ENCODE results near the gene OXSR1.
"Not testable (repeated sequence)": the region's sequence is repeated elsewhere in the genome, so short reads cannot be mapped to it uniquely, and the experiment has no call there.

Gene OXSR1

DNA sequence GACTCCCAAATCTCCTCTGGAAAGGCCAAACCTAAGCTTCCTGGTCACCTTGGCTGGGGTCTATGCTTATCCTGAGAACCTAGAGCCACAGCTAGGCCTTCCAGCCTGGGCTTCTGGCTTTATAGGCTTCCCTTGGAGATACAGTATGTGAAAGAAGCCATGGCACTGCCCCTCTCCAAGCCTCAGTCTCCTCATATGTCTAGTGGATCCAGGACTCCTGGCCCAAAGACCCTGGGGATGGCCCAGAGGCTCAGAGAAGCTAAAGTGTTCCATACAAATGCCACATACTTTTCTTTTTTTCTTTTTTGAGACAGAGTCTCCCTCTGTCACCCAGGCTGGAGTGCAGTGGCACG is 37.1 kb upstream of the OXSR1 start:
- DNase-seq = no peak

DNA sequence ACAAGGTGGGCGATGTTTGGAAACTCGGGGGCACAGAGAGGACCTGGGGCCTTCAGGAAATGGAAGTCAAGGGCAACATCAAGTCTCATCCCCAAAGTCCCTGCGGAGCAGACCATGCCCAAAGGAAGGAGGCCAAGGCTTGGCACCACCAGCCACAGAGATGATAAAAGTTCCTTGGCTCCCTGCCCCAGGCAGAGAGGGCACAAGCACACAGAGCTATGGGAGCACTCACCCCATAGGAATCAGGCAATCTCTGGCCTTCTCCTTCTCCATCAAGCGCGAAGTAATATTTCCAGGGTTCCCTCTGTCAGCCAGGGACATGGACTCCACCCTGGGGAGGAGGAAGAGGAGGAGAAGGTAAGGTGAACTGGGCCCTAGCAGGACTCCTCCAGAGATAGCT is 36.3 kb upstream of the OXSR1 start:
- no peak for DNase-seq

- no peak for DNase-seq
These were observed 34.7 kb upstream of the OXSR1 start for GRCh38 chr3:38130631-38131065.

DNA sequence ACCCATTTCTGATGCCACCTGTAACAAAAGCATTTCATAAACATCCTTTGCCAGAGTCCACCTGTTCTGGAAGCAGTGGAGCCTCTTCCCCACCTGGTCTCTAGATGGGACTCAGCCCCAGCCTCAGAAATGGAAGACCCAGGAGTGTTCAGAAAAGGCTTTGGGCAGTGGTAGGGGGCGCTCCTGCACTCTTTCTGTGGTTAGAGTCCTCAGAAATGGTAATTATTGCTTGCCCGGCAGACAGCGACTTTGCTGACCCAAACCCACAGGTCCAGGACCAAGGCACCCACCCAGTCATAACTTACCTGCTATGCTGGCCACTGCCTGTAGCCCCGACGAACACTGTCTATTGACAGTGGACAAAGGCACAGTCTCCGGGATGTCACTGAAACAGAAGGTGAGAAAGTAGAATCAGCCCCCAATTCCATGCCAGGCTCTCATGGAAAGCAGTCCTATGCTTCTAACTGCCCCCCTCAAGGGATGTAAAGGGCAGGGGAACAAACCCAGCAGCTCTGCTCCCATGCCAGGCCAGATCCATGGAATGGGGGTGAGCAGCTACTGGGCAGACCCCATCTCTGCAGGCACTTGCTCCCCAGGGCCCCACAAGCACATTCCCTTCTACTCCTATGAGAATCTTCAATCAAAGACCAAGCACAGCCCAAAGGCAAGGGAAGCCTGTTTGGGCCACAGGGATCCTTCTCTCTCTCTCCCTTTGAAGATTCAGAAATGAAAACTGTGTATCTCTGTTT is 33.5 kb upstream of the OXSR1 start:
- no peak for DNase-seq

GRCh38 chr3:38133209-38133556 is 32.2 kb upstream of the OXSR1 start:
- no peak for DNase-seq

DNA sequence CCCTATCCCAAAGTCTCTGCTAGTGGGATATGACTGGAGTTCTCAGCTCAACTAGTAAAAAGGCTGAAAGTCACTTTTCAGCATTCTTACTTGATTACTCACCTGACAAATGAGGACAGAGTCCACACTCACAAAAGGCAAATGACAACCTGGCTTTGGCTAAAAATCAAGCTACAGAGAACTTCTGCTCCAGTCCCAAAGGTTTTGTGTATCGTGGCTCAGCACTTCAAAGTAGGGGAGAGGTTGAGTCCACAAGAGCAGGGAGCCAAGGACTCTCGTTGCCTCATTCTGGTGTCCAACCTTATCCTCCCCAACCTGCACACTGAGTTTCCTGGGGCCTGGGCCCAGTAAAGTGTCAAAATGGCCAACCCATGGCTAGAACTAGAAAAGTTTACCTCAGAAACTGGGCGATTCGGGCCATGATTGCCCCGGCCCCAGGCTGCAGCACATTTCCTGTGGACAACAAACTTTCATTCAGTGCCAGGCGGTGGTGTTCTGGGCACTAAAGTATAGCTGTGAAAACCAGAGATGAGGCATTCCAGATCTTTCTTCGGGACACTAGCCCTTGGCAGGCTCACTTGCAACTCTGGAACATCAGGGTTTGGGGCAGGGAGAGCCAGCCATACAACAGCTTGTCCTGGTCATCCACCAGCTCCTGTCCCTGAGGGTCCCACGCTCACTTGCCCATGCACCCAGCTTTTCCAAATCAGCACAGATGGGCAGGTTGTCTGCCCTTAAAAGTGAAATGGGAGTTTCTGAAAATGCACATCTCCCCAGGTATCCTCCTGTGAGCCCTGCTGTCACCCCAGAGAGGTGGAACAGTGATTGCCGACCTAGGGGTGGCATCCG is 31.6 kb upstream of the OXSR1 start:
- no peak for DNase-seq

- not testable (repeated sequence) for DNase-seq
These were observed 30.7 kb upstream of the OXSR1 start for GRCh38 chr3:38134517-38135143.

GRCh38 chr3:38135621-38136277 is 29.6 kb upstream of the OXSR1 start:
- DNase-seq = not testable (repeated sequence)

- DNase-seq = no peak
These were observed 29.0 kb upstream of the OXSR1 start for GRCh38 chr3:38136393-38136776.

DNA sequence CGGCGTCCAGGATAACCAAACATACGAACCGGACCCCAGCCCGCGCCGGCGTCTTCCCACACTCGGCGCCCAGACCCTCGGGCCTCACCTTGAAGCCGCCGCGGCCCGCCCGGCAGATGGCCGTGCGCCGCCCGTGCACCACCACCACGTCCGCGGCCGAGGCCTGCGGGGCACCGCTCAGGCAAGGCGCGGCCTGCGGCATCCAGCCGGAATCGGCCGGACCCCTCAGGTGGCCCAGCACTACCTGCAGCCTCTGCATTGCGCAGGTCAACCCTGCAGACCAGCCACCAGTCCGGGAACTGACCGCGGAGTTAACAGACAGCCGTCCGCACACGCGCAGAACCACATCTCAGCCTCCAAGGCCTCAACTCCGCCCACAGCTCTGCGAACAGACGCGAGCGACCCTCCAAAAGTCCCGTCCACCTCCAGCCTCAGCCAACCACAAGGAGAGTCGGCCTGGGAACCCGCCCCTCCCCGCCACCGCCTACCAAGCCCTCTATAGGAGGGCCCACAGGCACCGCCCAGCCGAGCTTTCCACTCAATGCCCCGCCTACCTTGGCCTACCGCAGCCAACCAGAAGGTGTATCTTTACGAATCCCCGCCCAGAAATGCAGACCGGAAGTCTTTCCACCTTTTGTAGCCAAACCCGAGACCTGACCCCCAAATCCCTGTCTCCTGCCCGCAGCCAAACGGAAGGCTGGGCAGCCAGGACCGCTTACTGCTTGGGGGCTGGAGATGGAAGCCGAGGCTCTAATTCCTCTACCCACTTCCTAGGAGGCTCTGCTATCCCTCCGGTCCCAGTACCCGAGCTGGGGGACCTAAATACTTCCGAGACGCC is 28.3 kb upstream of the OXSR1 start, which contains the start of gene ACAA1:
TSS of gene ACAA1 (minus strand) at position 351 of the 838 bp plus-strand sequence. CDS start at position 259, 92 bp downstream.
- DNase-seq = peak; percentile 99

DNA sequence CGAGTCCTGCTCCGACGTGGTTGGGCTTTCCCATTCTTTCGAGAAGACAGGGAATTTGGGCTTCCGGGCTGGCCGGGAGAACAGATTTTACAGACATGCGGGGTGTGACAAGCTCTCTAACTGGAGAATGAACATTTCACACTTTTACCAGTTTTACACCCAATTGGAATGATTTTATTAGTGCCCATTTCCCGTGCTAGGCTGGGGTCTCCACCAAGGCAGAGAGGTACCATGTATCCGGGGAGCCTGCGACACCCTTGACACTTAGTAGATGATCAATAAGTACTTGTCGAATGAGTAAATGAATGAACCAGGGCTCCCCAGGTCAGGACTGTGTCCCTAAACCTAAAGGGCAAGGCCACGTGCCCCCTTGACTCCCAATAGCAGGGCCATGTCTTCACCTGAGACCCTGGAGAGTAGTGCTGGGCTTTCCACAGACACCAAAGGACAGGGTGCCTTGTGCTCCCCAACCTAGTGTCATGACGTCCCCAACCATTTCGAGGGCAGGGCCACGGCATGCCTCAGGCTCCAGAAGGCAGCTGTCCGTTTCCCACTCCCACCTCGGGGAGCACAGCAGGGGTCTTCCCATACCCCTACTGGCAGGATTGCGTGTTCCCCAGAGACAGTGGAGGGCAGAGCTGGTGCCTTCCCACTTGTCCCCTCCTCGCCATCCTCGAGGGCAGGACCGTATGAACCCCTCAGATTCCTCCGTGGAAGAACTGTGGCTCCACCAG is 27.6 kb upstream of the OXSR1 start:
- DNase-seq = no peak

- DNase-seq = peak; percentile 81
These were observed 26.8 kb upstream of the OXSR1 start, which contains the start of gene MYD88 for GRCh38 chr3:38138349-38139190. TSS of gene MYD88 (plus strand) at chr3:38138661. CDS start at chr3:38138701, 40 bp downstream.

GRCh38 chr3:38139191-38139590 is 26.1 kb upstream of the OXSR1 start:
- DNase-seq = no peak

DNA sequence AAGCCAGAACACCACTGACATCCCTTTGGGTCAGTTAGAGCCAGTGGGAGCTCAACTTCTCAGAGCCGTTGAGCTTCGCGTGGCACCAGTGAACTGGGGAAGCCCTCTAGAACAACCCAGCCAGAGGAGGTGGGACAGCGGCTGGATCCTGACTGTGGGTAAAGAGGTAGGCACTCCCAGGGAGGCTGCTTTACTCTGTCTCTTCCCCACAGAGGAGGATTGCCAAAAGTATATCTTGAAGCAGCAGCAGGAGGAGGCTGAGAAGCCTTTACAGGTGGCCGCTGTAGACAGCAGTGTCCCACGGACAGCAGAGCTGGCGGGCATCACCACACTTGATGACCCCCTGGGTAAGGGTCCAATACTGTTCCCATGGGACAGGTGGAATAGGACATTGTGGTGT is 25.7 kb upstream of the OXSR1 start:
- DNase-seq = no peak

- no peak for DNase-seq
These were observed 24.8 kb upstream of the OXSR1 start for GRCh38 chr3:38140326-38141172.

DNA sequence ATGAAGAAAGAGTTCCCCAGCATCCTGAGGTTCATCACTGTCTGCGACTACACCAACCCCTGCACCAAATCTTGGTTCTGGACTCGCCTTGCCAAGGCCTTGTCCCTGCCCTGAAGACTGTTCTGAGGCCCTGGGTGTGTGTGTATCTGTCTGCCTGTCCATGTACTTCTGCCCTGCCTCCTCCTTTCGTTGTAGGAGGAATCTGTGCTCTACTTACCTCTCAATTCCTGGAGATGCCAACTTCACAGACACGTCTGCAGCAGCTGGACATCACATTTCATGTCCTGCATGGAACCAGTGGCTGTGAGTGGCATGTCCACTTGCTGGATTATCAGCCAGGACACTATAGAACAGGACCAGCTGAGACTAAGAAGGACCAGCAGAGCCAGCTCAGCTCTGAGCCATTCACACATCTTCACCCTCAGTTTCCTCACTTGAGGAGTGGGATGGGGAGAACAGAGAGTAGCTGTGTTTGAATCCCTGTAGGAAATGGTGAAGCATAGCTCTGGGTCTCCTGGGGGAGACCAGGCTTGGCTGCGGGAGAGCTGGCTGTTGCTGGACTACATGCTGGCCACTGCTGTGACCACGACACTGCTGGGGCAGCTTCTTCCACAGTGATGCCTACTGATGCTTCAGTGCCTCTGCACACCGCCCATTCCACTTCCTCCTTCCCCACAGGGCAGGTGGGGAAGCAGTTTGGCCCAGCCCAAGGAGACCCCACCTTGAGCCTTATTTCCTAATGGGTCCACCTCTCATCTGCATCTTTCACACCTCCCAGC is 24.0 kb upstream of the OXSR1 start:
- no peak for DNase-seq

DNA sequence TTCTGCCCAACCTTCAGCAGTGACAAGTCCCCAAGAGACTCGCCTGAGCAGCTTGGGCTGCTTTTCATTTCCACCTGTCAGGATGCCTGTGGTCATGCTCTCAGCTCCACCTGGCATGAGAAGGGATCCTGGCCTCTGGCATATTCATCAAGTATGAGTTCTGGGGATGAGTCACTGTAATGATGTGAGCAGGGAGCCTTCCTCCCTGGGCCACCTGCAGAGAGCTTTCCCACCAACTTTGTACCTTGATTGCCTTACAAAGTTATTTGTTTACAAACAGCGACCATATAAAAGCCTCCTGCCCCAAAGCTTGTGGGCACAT is 23.4 kb upstream of the OXSR1 start:
- DNase-seq = no peak

DNA sequence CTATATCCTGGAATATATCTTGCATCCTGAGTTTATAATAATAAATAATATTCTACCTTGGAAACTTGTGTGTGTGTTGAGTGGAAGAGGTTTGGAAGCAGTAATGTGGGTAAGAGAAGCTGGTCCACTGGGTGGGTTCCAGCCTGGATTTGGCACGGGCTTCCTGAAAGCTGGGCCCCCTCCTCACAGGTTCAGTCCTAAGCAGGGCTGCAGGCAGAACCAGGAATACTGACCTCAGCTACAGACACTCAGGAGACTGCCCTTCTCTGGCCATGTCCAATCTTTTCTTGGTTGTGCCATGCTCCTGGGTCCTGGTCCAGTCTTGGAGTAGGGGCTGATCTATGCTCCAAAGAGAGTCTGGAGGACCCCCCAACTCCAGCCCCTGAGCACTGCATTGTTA is 22.4 kb upstream of the OXSR1 start:
- no peak for DNase-seq

GRCh38 chr3:38143511-38143910 is 21.8 kb upstream of the OXSR1 start:
- DNase-seq = no peak
